ENCODE results near the gene ARRDC2. TPM values are rescaled to one million over a fixed set of nuclear protein-coding genes. Genes with fewer than 3 reads are reported as not detected.

The ARRDC2 gene
- total and polyA plus RNA-seq, 12 donors, result 2.5 to 54.3 (median 17.3) TPM

DNA sequence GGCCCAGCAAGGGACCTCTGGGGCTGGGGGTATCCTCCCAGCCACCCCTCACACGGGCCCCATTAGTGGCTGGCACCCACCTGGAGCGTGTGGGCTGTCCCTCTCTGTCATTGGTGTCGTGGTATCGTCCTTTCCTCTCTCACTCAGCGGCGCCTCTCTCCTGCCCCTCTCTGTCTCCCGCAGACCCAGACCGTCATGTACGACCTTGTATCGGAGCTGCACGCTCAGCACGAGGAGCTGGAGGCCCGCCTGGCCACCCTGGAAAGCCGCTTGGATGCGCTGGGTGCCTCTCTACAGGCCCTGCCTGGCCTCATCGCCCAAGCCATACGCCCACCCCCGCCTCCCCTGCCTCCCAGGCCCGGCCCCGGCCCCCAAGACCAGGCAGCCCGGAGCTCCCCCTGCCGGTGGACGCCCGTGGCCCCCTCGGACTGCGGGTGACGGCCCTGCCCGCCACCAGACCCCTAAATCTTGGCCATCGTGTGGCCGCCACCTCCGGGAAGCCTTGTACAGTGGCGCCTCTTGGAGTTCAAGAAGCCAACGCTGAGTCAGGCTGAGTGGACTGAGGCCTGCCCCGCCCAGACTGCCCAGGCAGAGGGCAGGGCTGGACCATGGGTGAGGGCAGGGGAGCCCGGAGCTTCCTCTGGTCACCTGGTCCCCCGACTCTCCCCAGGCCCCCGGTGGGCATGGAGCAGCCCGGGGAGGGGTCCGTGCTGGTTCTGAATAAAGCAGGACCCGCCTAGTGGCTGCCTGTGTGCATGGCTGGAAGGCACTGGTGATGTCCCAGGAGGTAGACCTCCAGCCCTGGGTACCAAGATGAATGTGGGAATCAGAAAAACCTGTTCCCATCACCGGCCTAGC, 9.8 kb upstream of the ARRDC2 start:
- Histone ChIP-seq H3K36me3 (replicated peaks in 1 of 2) (no peaks in the 10 kb centered on the region), H3K4me1 (replicated peaks in 1 of 2) (no peaks in the 10 kb centered on the region), H3K4me3 (no peak overlapping the region), H3K27me3 (no peaks in the 10 kb centered on the region), H3K27ac (no peak overlapping the region), H3K9me3 (replicated peaks in 1 of 3) (no peaks in the 10 kb centered on the region)
- WGBS, 4 donors, result 45 to 70% (median 57%) methylated on average over 12 to 41 of the region's 41 CpGs
- intact Hi-C loops (cut with DNase I), result loop anchor here (2.0 to 5.0 kb wide), 3 partner anchors 59 to 126 kb away; partner anchors contain the start of gene SLC5A5 (in 1 of the 2)
- TF ChIP-seq POLR2A (IDR thresholded peaks at IDR 0.05), result no peak
- no peak for DNase-seq

DNA sequence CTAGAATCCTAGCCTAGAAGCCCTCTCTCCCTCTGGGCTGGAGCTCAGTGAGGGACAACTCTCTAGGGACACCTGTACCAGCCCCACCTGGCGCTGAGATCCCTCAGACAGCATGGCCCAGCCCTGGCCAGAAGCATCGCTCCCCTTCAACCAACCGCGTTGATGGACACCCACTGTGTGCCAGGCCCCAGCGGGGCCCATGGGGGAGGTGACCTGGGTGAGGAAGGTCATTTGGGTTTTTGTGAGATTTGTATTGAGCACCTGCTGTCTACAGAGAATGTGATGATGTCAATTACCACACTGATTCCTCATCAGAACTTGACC, 9.2 kb upstream of the ARRDC2 start:
- no peaks in the 10 kb centered on the region for H3K27me3 ChIP-seq
- intact Hi-C loops (cut with DNase I), result loop anchor here in 1 of 2 donors (5.0 kb wide), 1 partner anchor 126 kb away; the partner anchor contains the start of gene SLC5A5
- no peak overlapping the region for H3K4me3 ChIP-seq
- H3K27ac ChIP-seq, result no peak overlapping the region
- 82 to 87% (median 85%) methylated on average over 5 of the region's 5 CpGs; no CpG with 5 or more reads in 1 of the 4 donors for WGBS, 4 donors
- DNase-seq, result no peak
- no peaks in the 10 kb centered on the region for H3K4me1 ChIP-seq (replicated peaks in 1 of 2)
- no peaks in the 10 kb centered on the region for H3K36me3 ChIP-seq (replicated peaks in 1 of 2)
- TF ChIP-seq POLR2A (IDR thresholded peaks at IDR 0.05), result no peak
- TF ChIP-seq, protein P1, sequence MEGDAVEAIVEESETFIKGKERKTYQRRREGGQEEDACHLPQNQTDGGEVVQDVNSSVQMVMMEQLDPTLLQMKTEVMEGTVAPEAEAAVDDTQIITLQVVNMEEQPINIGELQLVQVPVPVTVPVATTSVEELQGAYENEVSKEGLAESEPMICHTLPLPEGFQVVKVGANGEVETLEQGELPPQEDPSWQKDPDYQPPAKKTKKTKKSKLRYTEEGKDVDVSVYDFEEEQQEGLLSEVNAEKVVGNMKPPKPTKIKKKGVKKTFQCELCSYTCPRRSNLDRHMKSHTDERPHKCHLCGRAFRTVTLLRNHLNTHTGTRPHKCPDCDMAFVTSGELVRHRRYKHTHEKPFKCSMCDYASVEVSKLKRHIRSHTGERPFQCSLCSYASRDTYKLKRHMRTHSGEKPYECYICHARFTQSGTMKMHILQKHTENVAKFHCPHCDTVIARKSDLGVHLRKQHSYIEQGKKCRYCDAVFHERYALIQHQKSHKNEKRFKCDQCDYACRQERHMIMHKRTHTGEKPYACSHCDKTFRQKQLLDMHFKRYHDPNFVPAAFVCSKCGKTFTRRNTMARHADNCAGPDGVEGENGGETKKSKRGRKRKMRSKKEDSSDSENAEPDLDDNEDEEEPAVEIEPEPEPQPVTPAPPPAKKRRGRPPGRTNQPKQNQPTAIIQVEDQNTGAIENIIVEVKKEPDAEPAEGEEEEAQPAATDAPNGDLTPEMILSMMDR (IDR thresholded peaks at IDR 0.05), result no peak
- no peaks in the 10 kb centered on the region for H3K9me3 ChIP-seq (replicated peaks in 1 of 3)

DNA sequence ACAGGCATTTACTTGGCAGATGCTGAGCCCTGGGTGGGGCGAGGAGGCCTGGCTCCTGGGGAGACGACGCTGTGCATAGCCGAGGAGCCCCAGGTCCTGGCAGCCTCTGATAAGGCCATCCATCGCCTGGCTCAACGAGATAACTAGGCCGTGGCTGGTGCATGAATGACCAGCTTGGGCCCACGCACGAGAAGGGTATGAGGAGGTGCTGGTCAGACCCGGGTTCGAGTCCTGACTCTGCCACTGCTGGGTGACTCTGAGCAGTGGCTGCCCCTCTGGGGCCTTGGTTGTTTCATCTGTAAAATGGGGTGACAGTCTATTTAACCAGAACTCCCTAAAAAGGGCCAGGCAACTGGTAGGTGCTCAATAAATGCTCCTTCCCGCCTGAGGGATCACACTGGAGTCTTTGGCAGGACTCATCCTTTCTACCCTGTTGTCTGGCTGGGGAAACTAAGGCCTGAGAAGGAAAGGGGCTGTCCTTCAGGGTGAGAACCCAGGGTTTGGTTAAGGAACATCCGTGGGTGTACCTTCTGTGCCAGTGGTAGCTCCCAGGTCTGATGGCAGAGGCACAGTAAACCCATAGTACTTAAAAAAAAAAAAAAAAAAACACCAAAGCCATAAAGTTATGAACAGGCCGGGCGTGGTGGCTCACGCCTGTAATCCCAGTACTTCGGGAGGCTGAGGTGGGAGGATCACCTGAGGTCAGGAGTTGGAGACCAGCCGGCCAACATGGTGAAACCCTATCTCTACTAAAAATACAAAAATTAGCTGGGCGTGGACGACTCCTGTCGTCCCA, 8.1 kb upstream of the ARRDC2 start:
- H3K27ac ChIP-seq, result peak overlapping the region in 3 of 5 donors; percentile 69 to 93 (median 82)
- no peak for DNase-seq
- TF ChIP-seq POLR2A (IDR thresholded peaks at IDR 0.05), result no peak
- TF ChIP-seq, protein P1 (IDR thresholded peaks at IDR 0.05), result no peak
- 74 to 83% (median 78%) methylated on average over 10 to 21 of the region's 21 CpGs for WGBS, 4 donors
- no peaks in the 10 kb centered on the region for H3K9me3 ChIP-seq (replicated peaks in 1 of 3)
- H3K4me3 ChIP-seq, result no peak overlapping the region
- no peaks in the 10 kb centered on the region for H3K4me1 ChIP-seq (replicated peaks in 1 of 2)
- intact Hi-C loops (cut with DNase I), result loop anchor here in 1 of 2 donors (5.0 kb wide), 1 partner anchor 128 kb away; the partner anchor contains the start of gene SLC5A5
- no peaks in the 10 kb centered on the region for H3K36me3 ChIP-seq (replicated peaks in 1 of 2)
- no peaks in the 10 kb centered on the region for H3K27me3 ChIP-seq

DNA sequence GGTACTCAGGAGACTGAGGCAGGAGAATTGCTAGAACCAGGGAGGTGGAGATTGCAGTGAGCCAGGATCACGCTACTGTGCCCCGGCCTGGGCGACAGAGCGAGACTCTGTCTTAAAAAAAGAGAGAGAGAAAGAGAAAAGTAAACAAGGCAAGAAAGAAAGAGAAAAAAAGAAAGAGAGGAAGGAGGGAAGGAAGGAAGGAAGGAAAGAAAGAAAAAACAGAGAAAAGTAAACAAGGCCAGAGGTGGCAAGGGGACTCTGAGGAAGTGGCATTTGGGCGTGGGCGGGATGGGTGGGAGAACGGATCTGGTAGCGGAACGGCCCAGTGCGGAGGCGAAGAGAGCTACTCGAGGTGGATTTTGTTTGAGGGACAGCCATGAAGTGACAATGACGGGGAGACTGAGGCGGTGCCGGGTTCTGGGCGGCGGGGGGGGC, 7.5 kb upstream of the ARRDC2 start:
- DNase-seq, result no peak
- TF ChIP-seq, protein P1 (IDR thresholded peaks at IDR 0.05), result no peak
- WGBS, 4 donors, result 29 to 35% (median 31%) methylated on average over 14 to 17 of the region's 17 CpGs
- peak overlapping the region in 4 of 5 donors; percentile 27 to 93 (median 76) for H3K27ac ChIP-seq
- no peaks in the 10 kb centered on the region for H3K36me3 ChIP-seq (replicated peaks in 1 of 2)
- H3K4me1 ChIP-seq (replicated peaks in 1 of 2), result no peaks in the 10 kb centered on the region
- no peaks in the 10 kb centered on the region for H3K9me3 ChIP-seq (replicated peaks in 1 of 3)
- intact Hi-C loops (cut with DNase I), result no loop called here
- H3K27me3 ChIP-seq, result no peaks in the 10 kb centered on the region
- H3K4me3 ChIP-seq, result peak overlapping the region in 1 of 4 donors; percentile 71

Data from adrenal gland (tissue), 12 donors.